ENCODE data around the gene ABCF1.

The ABCF1 gene

GRCh38 chr6:30572148-30572547 lies 906 bp downstream of the ABCF1 start:
- peak overlapping the region; percentile 98 for H3K9ac ChIP-seq (ENCODE audit: low read length)
- H3K4me2 ChIP-seq (ENCODE audit: low read length, poor library complexity, severe bottlenecking) = peak overlapping the region; percentile 80
- no peaks in the 10 kb centered on the region for H3K9me3 ChIP-seq (ENCODE audit: control insufficient read depth, low read length)
- no peak overlapping the region for H3K23ac ChIP-seq (ENCODE audit: low read length in 2 of 2)
- H3K4me3 ChIP-seq (ENCODE audit: insufficient read depth in 1 of 2, low read depth in 1 of 2, low read length in 2 of 2) = peak overlapping the region in 1 of 2 experiments; percentile 99
- H3K79me1 ChIP-seq (replicated peaks; ENCODE audit: low read length, poor library complexity, severe bottlenecking) = peaks cover 8% of the 10 kb centered on the region
- no peak overlapping the region for H2BK5ac ChIP-seq (ENCODE audit: low read depth, low read length, poor library complexity, severe bottlenecking)
- H2BK15ac ChIP-seq (ENCODE audit: low read depth, poor library complexity, severe bottlenecking) = no peak overlapping the region
- peaks cover 6 to 29% of the 10 kb centered on the region in 2 experiments for H3K36me3 ChIP-seq (ENCODE audit: control insufficient read depth in 1 of 2, insufficient read depth in 2 of 2, low read depth in 1 of 2, low read length in 2 of 2)
- H3K18ac ChIP-seq (ENCODE audit: low read depth in 1 of 2, low read length in 2 of 2) = no peak overlapping the region
- H3K27ac ChIP-seq (ENCODE audit: low read length, poor library complexity, severe bottlenecking) = no peak overlapping the region
- no peak overlapping the region for H2BK120ac ChIP-seq (ENCODE audit: low read depth, low read length)
- H2AK5ac ChIP-seq (ENCODE audit: low read length, severe bottlenecking) = no peak overlapping the region
- H3K4ac ChIP-seq (ENCODE audit: low read depth in 1 of 2, low read length in 2 of 2) = peak overlapping the region in 1 of 2 experiments; percentile 44
- no peak overlapping the region for H2AFZ ChIP-seq (ENCODE audit: low read depth, low read length)
- H3K27me3 ChIP-seq (ENCODE audit: control insufficient read depth in 1 of 2, insufficient read depth in 1 of 2, low read length in 2 of 2) = no peaks in the 10 kb centered on the region
- no peak overlapping the region for H2BK12ac ChIP-seq (ENCODE audit: low read length in 2 of 2)
- H4K8ac ChIP-seq (ENCODE audit: low read length) = no peak overlapping the region
- no peak overlapping the region for H4K91ac ChIP-seq (ENCODE audit: low read length)
- DNase-seq = no peak
- H3K14ac ChIP-seq (ENCODE audit: low read length in 2 of 2) = no peak overlapping the region
- peaks cover 11% of the 10 kb centered on the region for H3K4me1 ChIP-seq (ENCODE audit: control insufficient read depth, insufficient read depth, low read depth, low read length)

- no peak overlapping the region for H3K18ac ChIP-seq (ENCODE audit: low read depth in 1 of 2, low read length in 2 of 2)
- peaks cover 16% of the 10 kb centered on the region for H3K79me1 ChIP-seq (replicated peaks; ENCODE audit: low read length, poor library complexity, severe bottlenecking)
- H3K23ac ChIP-seq (ENCODE audit: low read length in 2 of 2) = no peak overlapping the region
- no peak for DNase-seq
- no peak overlapping the region for H4K91ac ChIP-seq (ENCODE audit: low read length)
- 71% methylated on average over 4 of the region's 4 CpGs for WGBS
- no peak overlapping the region for H2AK5ac ChIP-seq (ENCODE audit: low read length, severe bottlenecking)
- H3K14ac ChIP-seq (ENCODE audit: low read length in 2 of 2) = no peak overlapping the region
- no peak overlapping the region for H2AFZ ChIP-seq (ENCODE audit: low read depth, low read length)
- H3K36me3 ChIP-seq (ENCODE audit: control insufficient read depth in 1 of 2, insufficient read depth in 2 of 2, low read depth in 1 of 2, low read length in 2 of 2) = peaks cover 14 to 38% of the 10 kb centered on the region in 2 experiments
- no peak overlapping the region for H2BK15ac ChIP-seq (ENCODE audit: low read depth, poor library complexity, severe bottlenecking)
- peaks cover 11% of the 10 kb centered on the region for H3K4me1 ChIP-seq (ENCODE audit: control insufficient read depth, insufficient read depth, low read depth, low read length)
- no peak overlapping the region for H2BK5ac ChIP-seq (ENCODE audit: low read depth, low read length, poor library complexity, severe bottlenecking)
- H3K4ac ChIP-seq (ENCODE audit: low read depth in 1 of 2, low read length in 2 of 2) = no peak overlapping the region
- H3K27ac ChIP-seq (ENCODE audit: low read length, poor library complexity, severe bottlenecking) = no peak overlapping the region
- H2BK120ac ChIP-seq (ENCODE audit: low read depth, low read length) = no peak overlapping the region
- H2BK12ac ChIP-seq (ENCODE audit: low read length in 2 of 2) = no peak overlapping the region
- peak overlapping the region; percentile 98 for H3K9ac ChIP-seq (ENCODE audit: low read length)
- H4K8ac ChIP-seq (ENCODE audit: low read length) = no peak overlapping the region
- no peaks in the 10 kb centered on the region for H3K9me3 ChIP-seq (ENCODE audit: control insufficient read depth, low read length)
- peak overlapping the region in 1 of 2 experiments; percentile 99 for H3K4me3 ChIP-seq (ENCODE audit: insufficient read depth in 1 of 2, low read depth in 1 of 2, low read length in 2 of 2)
- no peaks in the 10 kb centered on the region for H3K27me3 ChIP-seq (ENCODE audit: control insufficient read depth in 1 of 2, insufficient read depth in 1 of 2, low read length in 2 of 2)
- H3K4me2 ChIP-seq (ENCODE audit: low read length, poor library complexity, severe bottlenecking) = no peak overlapping the region
These were observed 1.9 kb downstream of the ABCF1 start for GRCh38 chr6:30573113-30573512.

GRCh38 chr6:30578051-30578450 lies 6.8 kb downstream of the ABCF1 start:
- Histone ChIP-seq H3K23ac (ENCODE audit: low read length in 2 of 2) (no peak overlapping the region), H3K79me1 (replicated peaks; ENCODE audit: low read length, poor library complexity, severe bottlenecking) (peaks cover 28% of the 10 kb centered on the region), H3K4me2 (ENCODE audit: low read length, poor library complexity, severe bottlenecking) (no peak overlapping the region), H3K9me3 (ENCODE audit: control insufficient read depth, low read length) (no peaks in the 10 kb centered on the region), H3K4me3 (ENCODE audit: insufficient read depth in 1 of 2, low read depth in 1 of 2, low read length in 2 of 2) (no peak overlapping the region), H3K14ac (ENCODE audit: low read length in 2 of 2) (no peak overlapping the region), H2BK120ac (ENCODE audit: low read depth, low read length) (no peak overlapping the region), H2AK5ac (ENCODE audit: low read length, severe bottlenecking) (no peak overlapping the region), H2BK12ac (ENCODE audit: low read length in 2 of 2) (no peak overlapping the region), H3K36me3 (ENCODE audit: control insufficient read depth in 1 of 2, insufficient read depth in 2 of 2, low read depth in 1 of 2, low read length in 2 of 2) (peaks cover 51 to 77% of the 10 kb centered on the region in 2 experiments), H3K27me3 (ENCODE audit: control insufficient read depth in 1 of 2, insufficient read depth in 1 of 2, low read length in 2 of 2) (no peaks in the 10 kb centered on the region), H3K4me1 (ENCODE audit: control insufficient read depth, insufficient read depth, low read depth, low read length) (peaks cover 3% of the 10 kb centered on the region), H4K8ac (ENCODE audit: low read length) (no peak overlapping the region), H3K4ac (ENCODE audit: low read depth in 1 of 2, low read length in 2 of 2) (no peak overlapping the region), H4K91ac (ENCODE audit: low read length) (no peak overlapping the region), H2AFZ (ENCODE audit: low read depth, low read length) (no peak overlapping the region), H2BK15ac (ENCODE audit: low read depth, poor library complexity, severe bottlenecking) (no peak overlapping the region), H2BK5ac (ENCODE audit: low read depth, low read length, poor library complexity, severe bottlenecking) (no peak overlapping the region), H3K18ac (ENCODE audit: low read depth in 1 of 2, low read length in 2 of 2) (no peak overlapping the region), H3K27ac (ENCODE audit: low read length, poor library complexity, severe bottlenecking) (no peak overlapping the region), H3K9ac (ENCODE audit: low read length) (no peak overlapping the region)
- DNase-seq = no peak
- 97% methylated on average over 8 of the region's 8 CpGs for WGBS

DNA sequence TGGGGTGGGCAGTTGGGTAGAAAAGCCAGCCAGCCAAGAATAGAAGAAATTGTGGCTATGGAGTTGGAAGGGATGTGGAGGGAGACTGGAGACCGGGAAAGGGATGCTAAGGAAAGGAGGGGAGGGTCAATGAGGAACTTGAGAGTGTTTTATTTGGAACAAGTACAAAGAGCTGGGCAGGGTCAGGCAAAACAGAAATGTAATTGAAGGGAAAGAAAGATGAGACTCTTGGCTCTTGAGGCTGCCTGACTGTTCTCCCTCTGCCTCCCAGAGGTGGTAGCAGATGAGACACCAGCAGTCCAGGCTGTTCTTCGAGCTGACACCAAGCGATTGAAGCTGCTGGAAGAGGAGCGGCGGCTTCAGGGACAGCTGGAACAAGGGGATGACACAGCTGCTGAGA lies 12.7 kb downstream of the ABCF1 start:
- Histone ChIP-seq H2AFZ (ENCODE audit: low read depth, low read length) (no peak overlapping the region), H3K79me1 (replicated peaks; ENCODE audit: low read length, poor library complexity, severe bottlenecking) (peaks cover 29% of the 10 kb centered on the region), H3K36me3 (ENCODE audit: control insufficient read depth in 1 of 2, insufficient read depth in 2 of 2, low read depth in 1 of 2, low read length in 2 of 2) (peaks cover 85 to 93% of the 10 kb centered on the region in 2 experiments), H3K4me3 (ENCODE audit: insufficient read depth in 1 of 2, low read depth in 1 of 2, low read length in 2 of 2) (no peak overlapping the region), H3K9ac (ENCODE audit: low read length) (no peak overlapping the region), H2AK5ac (ENCODE audit: low read length, severe bottlenecking) (no peak overlapping the region), H3K27me3 (ENCODE audit: control insufficient read depth in 1 of 2, insufficient read depth in 1 of 2, low read length in 2 of 2) (no peaks in the 10 kb centered on the region), H4K91ac (ENCODE audit: low read length) (no peak overlapping the region), H4K8ac (ENCODE audit: low read length) (no peak overlapping the region), H2BK12ac (ENCODE audit: low read length in 2 of 2) (no peak overlapping the region), H3K9me3 (ENCODE audit: control insufficient read depth, low read length) (no peaks in the 10 kb centered on the region), H3K4me2 (ENCODE audit: low read length, poor library complexity, severe bottlenecking) (no peak overlapping the region), H2BK5ac (ENCODE audit: low read depth, low read length, poor library complexity, severe bottlenecking) (no peak overlapping the region), H3K4me1 (ENCODE audit: control insufficient read depth, insufficient read depth, low read depth, low read length) (peaks cover 1% of the 10 kb centered on the region), H3K4ac (ENCODE audit: low read depth in 1 of 2, low read length in 2 of 2) (no peak overlapping the region), H2BK120ac (ENCODE audit: low read depth, low read length) (no peak overlapping the region), H3K23ac (ENCODE audit: low read length in 2 of 2) (no peak overlapping the region), H2BK15ac (ENCODE audit: low read depth, poor library complexity, severe bottlenecking) (no peak overlapping the region), H3K27ac (ENCODE audit: low read length, poor library complexity, severe bottlenecking) (no peak overlapping the region), H3K18ac (ENCODE audit: low read depth in 1 of 2, low read length in 2 of 2) (no peak overlapping the region), H3K14ac (ENCODE audit: low read length in 2 of 2) (no peak overlapping the region)
- WGBS = 94% methylated on average over 5 of the region's 5 CpGs
- DNase-seq = no peak

All from mesenchymal stem cell (in vitro differentiated cells and primary cell).